HepG2 (cell line): ENCODE results near the gene TROAP. TPM values are rescaled to one million over a fixed set of nuclear protein-coding genes. Genes with fewer than 3 reads are reported as not detected.

ENCODE experiments used
- CSRNP1 ChIP-seq: sonication (generic); formaldehyde crosslinking; IDR thresholded peaks from 2 replicates; pipeline ENCODE4 v1.8.1; 2023; ENCODE audit warnings: mild to moderate bottlenecking, missing genetic modification reagents
- CTCF ChIP-seq: sonication (generic); formaldehyde crosslinking; IDR thresholded peaks from 2 replicates; pipeline ENCODE4 v1.5.0; 2020; ENCODE audit warnings: mild to moderate bottlenecking, missing genetic modification reagents, moderate library complexity
- DRAP1 ChIP-seq: IDR thresholded peaks from 2 replicates; pipeline ENCODE4 v1.6.1; 2016; ENCODE audit warnings: missing genetic modification reagents, missing compliant biosample characterization
- FOXK1 ChIP-seq: sonication (generic); formaldehyde crosslinking; IDR thresholded peaks from 2 replicates; pipeline ENCODE4 v1.4.0; 2020; ENCODE audit warnings: low read depth, missing genetic modification reagents, borderline replicate concordance
- MIER2 ChIP-seq: IDR thresholded peaks from 2 replicates; pipeline ENCODE4 v1.6.1; 2016; ENCODE audit warnings: missing biosample characterization, missing genetic modification reagents
- NFYB ChIP-seq: sonication (generic); formaldehyde crosslinking; IDR thresholded peaks from 2 replicates; pipeline ENCODE4 v1.4.0; 2020; ENCODE audit warnings: missing genetic modification reagents
- POGK ChIP-seq: sonication (generic); formaldehyde crosslinking; conservative IDR thresholded peaks from 2 replicates; pipeline ENCODE4 v1.8.0; 2022; ENCODE audit warnings: mild to moderate bottlenecking, moderate library complexity, missing genetic modification reagents
- SMC3 ChIP-seq: IDR thresholded peaks from 2 replicates; pipeline ENCODE4 v1.6.1; 2011; ENCODE audit warnings: low read length, improper control_type of control experiment
- TGIF2 ChIP-seq: IDR thresholded peaks from 2 replicates; pipeline ENCODE4 v1.6.1; 2016; ENCODE audit warnings: control low read depth, missing compliant biosample characterization
- ZBTB10 ChIP-seq: sonication (generic); formaldehyde crosslinking; IDR thresholded peaks from 2 replicates; pipeline ENCODE4 v1.4.0; 2020; ENCODE audit warnings: missing genetic modification reagents, borderline replicate concordance
- ZFP91 ChIP-seq: sonication (generic); formaldehyde crosslinking; IDR thresholded peaks from 2 replicates; pipeline ENCODE4 v1.9.0; 2022; ENCODE audit warnings: missing genetic modification reagents, mild to moderate bottlenecking, borderline replicate concordance
- ZNF281 ChIP-seq: sonication (generic); formaldehyde crosslinking; IDR thresholded peaks from 2 replicates; pipeline ENCODE4 v1.4.0; 2020; ENCODE audit warnings: missing genetic modification reagents, borderline replicate concordance
- ZNF367 ChIP-seq: sonication (generic); formaldehyde crosslinking; IDR thresholded peaks from 2 replicates; pipeline ENCODE4 v1.4.0; 2020; ENCODE audit warnings: missing genetic modification reagents, borderline replicate concordance
- ZNF570 ChIP-seq: sonication (generic); formaldehyde crosslinking; IDR thresholded peaks from 2 replicates; pipeline ENCODE4 v1.4.0; 2020; ENCODE audit warnings: mild to moderate bottlenecking, missing genetic modification reagents, borderline replicate concordance
- ZNF772 ChIP-seq: sonication (generic); formaldehyde crosslinking; IDR thresholded peaks from 2 replicates; pipeline ENCODE4 v1.5.0; 2020; ENCODE audit warnings: mild to moderate bottlenecking, missing genetic modification reagents
- ZNF891 ChIP-seq: sonication (generic); formaldehyde crosslinking; IDR thresholded peaks from 2 replicates; pipeline ENCODE4 v1.5.0; 2020; ENCODE audit warnings: mild to moderate bottlenecking, missing genetic modification reagents
- polyA plus RNA-seq, 8 experiments: library from polyadenylated mRNA; depleted of rRNA in 3 of 8; stranded (reverse) in 7 of 8; unstranded in 1 of 8; fragments of >200 nt; fragmentation: Illumina TruSeq in 4 of 8; extraction: Trizol in 4 of 8; gene quantifications; 2 replicates each; pipeline versions ENCODE4 v1.2.1 to v1.2.3, GENCODE V29; 2011 to 2016; ENCODE audit warnings: low read depth in 4 of 8, missing spikeins in 1 of 8, mixed read lengths in 1 of 8; ENCODE audit not compliant: insufficient read depth in 1 of 8
- total RNA-seq, 5 experiments: library from RNA; depleted of rRNA; stranded (reverse); fragments of >200 nt; fragmentation: Illumina TruSeq; extraction: Trizol; gene quantifications; 2 replicates each; pipeline ENCODE4 v1.2.3, GENCODE V29; 2016; ENCODE audit warnings: low read depth in 1 of 5

The TROAP gene
- total and polyA plus RNA-seq, 2 of the 13 experiments (the other 11 are each of a cell fraction or from before 2014, with no cell fraction given), result 22.5 to 30.9 TPM

- TF ChIP-seq NFYB (CRISPR knock-in tag) (no peak), CSRNP1 (CRISPR knock-in tag) (no peak), MIER2 (CRISPR knock-in tag) (no peak), ZNF772 (CRISPR knock-in tag) (no peak), DRAP1 (no peak), SMC3 (peak; percentile 32; the same call in 1 of the 2 replicates), CTCF (peak; percentile 84), TGIF2 (CRISPR knock-in tag) (no peak), ZNF367 (CRISPR knock-in tag) (no peak), FOXK1 (CRISPR knock-in tag) (no peak), POGK (CRISPR knock-in tag) (no peak), ZNF570 (CRISPR knock-in tag) (no peak), ZBTB10 (no peak), ZNF281 (CRISPR knock-in tag) (no peak), ZNF891 (CRISPR knock-in tag) (no peak), ZFP91 (CRISPR knock-in tag) (no peak)
These were observed 34.6 kb upstream of the TROAP start (continued) for GRCh38 chr12:49288412-49288853.
